Measurements from ENCODE around the gene MAPT. TPM values are rescaled to one million over a fixed set of nuclear protein-coding genes. Genes with fewer than 3 reads are reported as not detected.

MAPT gene
- total RNA-seq, 1 experiment from 2014 or later: 1.6 TPM

DNA sequence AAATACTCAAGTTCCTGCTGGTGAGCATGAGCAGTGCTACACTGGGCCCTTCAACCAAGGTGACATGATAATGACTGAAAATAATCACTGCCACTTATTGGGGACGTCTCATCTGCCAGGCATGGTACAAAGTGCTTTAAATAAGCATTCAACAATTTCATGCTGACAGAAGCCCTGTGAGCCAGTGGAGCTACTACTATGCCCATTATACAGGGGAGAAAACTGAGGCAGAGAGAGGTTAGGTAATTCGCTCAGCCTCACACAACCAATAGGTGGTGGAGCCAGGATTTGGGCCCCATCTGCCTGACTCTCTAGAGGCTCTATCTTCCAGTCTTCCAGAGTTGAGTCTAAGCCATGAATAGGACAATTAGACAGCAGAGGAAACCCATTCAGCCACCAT is 74.4 kb downstream of the MAPT start:
- Mint-ChIP-seq H3K36me3 (ENCODE audit: insufficient read depth, unreplicated experiment) (no peaks in the 10 kb centered on the region), H3K4me1 (ENCODE audit: low read depth, unreplicated experiment) (no peaks in the 10 kb centered on the region), H3K9me3 (ENCODE audit: low read depth, unreplicated experiment) (peaks cover 8% of the 10 kb centered on the region), H3K27me3 (ENCODE audit: unreplicated experiment) (peaks cover 78% of the 10 kb centered on the region), H3K4me3 (ENCODE audit: low read depth, unreplicated experiment) (no peak overlapping the region), H3K27ac (ENCODE audit: unreplicated experiment) (no peak overlapping the region)
- no peak for DNase-seq
- CTCF ChIA-PET: no interaction called here
- BruUV-seq (replicated peaks): no TSS peak
- TF ChIP-seq CTCF (IDR thresholded peaks at IDR 0.05; ENCODE audit: unreplicated experiment): no peak
- intact Hi-C loops (cut with micrococcal nuclease; ENCODE audit: unreplicated experiment): no loop called here

GRCh38 chr17:45969726-45970125 is 75.4 kb downstream of the MAPT start:
- Mint-ChIP-seq H3K4me1 (ENCODE audit: low read depth, unreplicated experiment) (no peaks in the 10 kb centered on the region), H3K27me3 (ENCODE audit: unreplicated experiment) (peaks cover 81% of the 10 kb centered on the region), H3K27ac (ENCODE audit: unreplicated experiment) (no peak overlapping the region), H3K36me3 (ENCODE audit: insufficient read depth, unreplicated experiment) (no peaks in the 10 kb centered on the region), H3K9me3 (ENCODE audit: low read depth, unreplicated experiment) (peaks cover 8% of the 10 kb centered on the region), H3K4me3 (ENCODE audit: low read depth, unreplicated experiment) (no peak overlapping the region)
- no TSS peak for BruUV-seq (replicated peaks)
- intact Hi-C loops (cut with micrococcal nuclease; ENCODE audit: unreplicated experiment): no loop called here
- CTCF ChIA-PET: no interaction called here
- TF ChIP-seq CTCF (IDR thresholded peaks at IDR 0.05; ENCODE audit: unreplicated experiment): no peak
- no peak for DNase-seq

DNA sequence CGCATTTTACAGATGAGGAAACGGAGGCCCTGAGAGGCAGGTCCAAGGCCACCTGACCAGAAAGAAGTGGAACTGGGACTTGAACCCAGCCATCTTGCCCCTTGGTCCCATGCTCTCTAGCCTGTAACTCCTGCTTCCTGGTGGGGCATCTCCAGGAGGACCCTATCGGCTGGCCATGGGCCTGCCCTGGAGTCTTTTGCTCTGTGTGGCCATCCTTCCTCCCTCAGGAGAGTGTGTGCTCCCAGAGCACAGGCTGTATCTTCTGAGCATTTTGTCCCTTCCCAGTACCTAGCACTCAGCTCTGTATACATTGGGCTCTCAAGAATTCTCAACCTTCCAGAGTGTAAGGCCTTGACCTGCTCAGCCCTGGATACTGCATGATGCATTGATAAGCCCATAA is 76.3 kb downstream of the MAPT start:
- CTCF ChIA-PET: no interaction called here

GRCh38 chr17:45971698-45972141 is 77.4 kb downstream of the MAPT start:
- peaks cover 85% of the 10 kb centered on the region for H3K27me3 Mint-ChIP-seq (ENCODE audit: unreplicated experiment)
- no peaks in the 10 kb centered on the region for H3K36me3 Mint-ChIP-seq (ENCODE audit: insufficient read depth, unreplicated experiment)
- TF ChIP-seq CTCF (IDR thresholded peaks at IDR 0.05; ENCODE audit: unreplicated experiment): no peak
- CTCF ChIA-PET: no interaction called here
- no peaks in the 10 kb centered on the region for H3K4me1 Mint-ChIP-seq (ENCODE audit: low read depth, unreplicated experiment)
- H3K9me3 Mint-ChIP-seq (ENCODE audit: low read depth, unreplicated experiment): peaks cover 8% of the 10 kb centered on the region
- no peak overlapping the region for H3K4me3 Mint-ChIP-seq (ENCODE audit: low read depth, unreplicated experiment)
- intact Hi-C loops (cut with micrococcal nuclease; ENCODE audit: unreplicated experiment): no loop called here
- DNase-seq: no peak
- H3K27ac Mint-ChIP-seq (ENCODE audit: unreplicated experiment): no peak overlapping the region
- BruUV-seq (replicated peaks): no TSS peak

More for the DNA sequence above, 76.3 kb downstream of the MAPT start:
- Mint-ChIP-seq H3K36me3 (ENCODE audit: insufficient read depth, unreplicated experiment) (no peaks in the 10 kb centered on the region), H3K4me3 (ENCODE audit: low read depth, unreplicated experiment) (no peak overlapping the region), H3K4me1 (ENCODE audit: low read depth, unreplicated experiment) (no peaks in the 10 kb centered on the region), H3K27me3 (ENCODE audit: unreplicated experiment) (peaks cover 85% of the 10 kb centered on the region), H3K9me3 (ENCODE audit: low read depth, unreplicated experiment) (peaks cover 8% of the 10 kb centered on the region), H3K27ac (ENCODE audit: unreplicated experiment) (no peak overlapping the region)
- TF ChIP-seq CTCF (IDR thresholded peaks at IDR 0.05; ENCODE audit: unreplicated experiment): no peak
- intact Hi-C loops (cut with micrococcal nuclease; ENCODE audit: unreplicated experiment): no loop called here
- no peak for DNase-seq
- no TSS peak for BruUV-seq (replicated peaks)

All from Calu3 (cell line).